Liver (tissue), 3 donors: ENCODE data around the gene AK5.

Source experiments
- ATF3 ChIP-seq: IDR thresholded peaks from 2 replicates; pipeline ENCODE4 v1.6.1; 2016; ENCODE audit warnings: antibody characterized with exemption
- CTCF ChIP-seq: fragments of 150-350 bp; IDR thresholded peaks from 2 replicates; pipeline ENCODE4 v1.5.1; 2017; ENCODE audit warnings: improper control_type of control experiment, low read depth, low read length; ENCODE audit not compliant: missing input control
- GABPA ChIP-seq, 2 donors: IDR thresholded peaks in 1 of 2; conservative IDR thresholded peaks in 1 of 2; 2 replicates each; pipeline ENCODE4 v1.6.1; 2016; ENCODE audit warnings: antibody characterized with exemption in 2 of 2, mild to moderate bottlenecking in 1 of 2, moderate library complexity in 1 of 2
- JUND ChIP-seq, 2 donors: IDR thresholded peaks; 2 replicates each; pipeline ENCODE4 v1.6.1; 2016; ENCODE audit warnings: antibody characterized with exemption in 2 of 2
- RAD21 ChIP-seq, 2 donors: IDR thresholded peaks; 2 replicates each; pipeline ENCODE4 v1.6.1; 2016; ENCODE audit warnings: antibody characterized with exemption in 2 of 2, mild to moderate bottlenecking in 2 of 2
- RXRA ChIP-seq, 2 donors: IDR thresholded peaks; 2 replicates each; pipeline ENCODE4 v1.6.1; 2017 to 2018; ENCODE audit warnings: antibody characterized with exemption in 2 of 2, mild to moderate bottlenecking in 1 of 2
- donor health status: healthy.
- donor health status: healthy.

- TF ChIP-seq CTCF = no peak
- no peak for TF ChIP-seq RXRA (IDR thresholded peaks at IDR 0.05)
- no peak for TF ChIP-seq JUND (IDR thresholded peaks at IDR 0.05)
- no peak for TF ChIP-seq ATF3
- no peak for TF ChIP-seq RAD21 (IDR thresholded peaks at IDR 0.05)
- no peak for TF ChIP-seq GABPA (IDR thresholded peaks at IDR 0.05 in 1 of 2, conservative IDR thresholded peaks at IDR 0.05 in 1 of 2)
These were observed 8.8 kb downstream of the AK5 start for GRCh38 chr1:77290576-77290975.
